ENCODE data around the gene SPDYE9.
"Not testable (repeated sequence)": the region's sequence is repeated elsewhere in the genome, so short reads cannot be mapped to it uniquely, and the experiment has no call there.

SPDYE9 gene, protein sequence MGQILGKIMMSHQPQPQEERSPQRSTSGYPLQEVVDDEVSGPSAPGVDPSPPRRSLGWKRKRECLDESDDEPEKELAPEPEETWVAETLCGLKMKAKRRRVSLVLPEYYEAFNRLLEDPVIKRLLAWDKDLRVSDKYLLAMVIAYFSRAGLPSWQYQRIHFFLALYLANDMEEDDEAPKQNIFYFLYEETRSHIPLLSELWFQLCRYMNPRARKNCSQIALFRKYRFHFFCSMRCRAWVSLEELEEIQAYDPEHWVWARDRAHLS

DNA sequence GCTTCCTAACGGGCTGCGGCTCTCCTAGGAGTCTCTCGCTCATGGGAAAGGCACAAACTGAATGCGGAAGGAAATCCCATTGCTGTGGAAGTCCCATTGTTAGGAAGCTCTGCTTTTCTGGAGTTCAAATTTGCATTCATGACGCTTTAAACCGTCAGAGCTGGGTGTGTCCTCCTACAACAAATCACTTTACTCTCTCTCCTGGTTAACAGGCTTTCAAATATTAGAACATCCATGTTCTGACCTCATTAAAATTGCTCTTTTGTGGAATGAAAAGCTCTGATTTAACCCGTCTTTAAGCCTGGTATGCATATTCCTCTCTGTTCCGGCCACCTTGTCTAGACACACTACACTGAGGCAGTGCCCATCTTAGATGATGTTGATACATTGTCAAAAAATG is at the start of gene SPDYE9:
SPDYE9 (minus strand) TSS at position 101 of the 400 bp plus-strand sequence. CDS start 1,800 bp downstream, outside the sequence.
- not testable (repeated sequence) for TF ChIP-seq FOXM1 (IDR thresholded peaks at IDR 0.05; ENCODE audit: borderline replicate concordance, low read depth); NFIC (IDR thresholded peaks at IDR 0.05)
- TF ChIP-seq, protein P1, sequence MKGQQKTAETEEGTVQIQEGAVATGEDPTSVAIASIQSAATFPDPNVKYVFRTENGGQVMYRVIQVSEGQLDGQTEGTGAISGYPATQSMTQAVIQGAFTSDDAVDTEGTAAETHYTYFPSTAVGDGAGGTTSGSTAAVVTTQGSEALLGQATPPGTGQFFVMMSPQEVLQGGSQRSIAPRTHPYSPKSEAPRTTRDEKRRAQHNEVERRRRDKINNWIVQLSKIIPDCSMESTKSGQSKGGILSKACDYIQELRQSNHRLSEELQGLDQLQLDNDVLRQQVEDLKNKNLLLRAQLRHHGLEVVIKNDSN (IDR thresholded peaks at IDR 0.05), result not testable (repeated sequence)

DNA sequence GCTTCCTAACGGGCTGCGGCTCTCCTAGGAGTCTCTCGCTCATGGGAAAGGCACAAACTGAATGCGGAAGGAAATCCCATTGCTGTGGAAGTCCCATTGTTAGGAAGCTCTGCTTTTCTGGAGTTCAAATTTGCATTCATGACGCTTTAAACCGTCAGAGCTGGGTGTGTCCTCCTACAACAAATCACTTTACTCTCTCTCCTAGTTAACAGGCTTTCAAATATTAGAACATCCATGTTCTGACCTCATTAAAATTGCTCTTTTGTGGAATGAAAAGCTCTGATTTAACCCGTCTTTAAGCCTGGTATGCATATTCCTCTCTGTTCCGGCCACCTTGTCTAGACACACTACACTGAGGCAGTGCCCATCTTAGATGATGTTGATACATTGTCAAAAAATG is 28.0 kb downstream of the SPDYE9 start, which contains the start of gene SPDYE11:
SPDYE11 (minus strand) TSS at position 101 of the 400 bp plus-strand sequence. CDS start 1,800 bp downstream, outside the sequence.
- TF ChIP-seq ZBTB7A (IDR thresholded peaks at IDR 0.05; ENCODE audit: low read depth); TAF1 (IDR thresholded peaks at IDR 0.05; ENCODE audit: low read depth); TEAD4 (IDR thresholded peaks at IDR 0.05): not testable (repeated sequence)

DNA sequence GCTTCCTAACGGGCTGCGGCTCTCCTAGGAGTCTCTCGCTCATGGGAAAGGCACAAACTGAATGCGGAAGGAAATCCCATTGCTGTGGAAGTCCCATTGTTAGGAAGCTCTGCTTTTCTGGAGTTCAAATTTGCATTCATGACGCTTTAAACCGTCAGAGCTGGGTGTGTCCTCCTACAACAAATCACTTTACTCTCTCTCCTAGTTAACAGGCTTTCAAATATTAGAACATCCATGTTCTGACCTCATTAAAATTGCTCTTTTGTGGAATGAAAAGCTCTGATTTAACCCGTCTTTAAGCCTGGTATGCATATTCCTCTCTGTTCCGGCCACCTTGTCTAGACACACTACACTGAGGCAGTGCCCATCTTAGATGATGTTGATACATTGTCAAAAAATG is 56.2 kb downstream of the SPDYE9 start, which contains the start of gene SPDYE8:
SPDYE8 (minus strand) TSS at position 101 of the 400 bp plus-strand sequence. CDS start 1,800 bp downstream, outside the sequence.
- TF ChIP-seq, protein P2, sequence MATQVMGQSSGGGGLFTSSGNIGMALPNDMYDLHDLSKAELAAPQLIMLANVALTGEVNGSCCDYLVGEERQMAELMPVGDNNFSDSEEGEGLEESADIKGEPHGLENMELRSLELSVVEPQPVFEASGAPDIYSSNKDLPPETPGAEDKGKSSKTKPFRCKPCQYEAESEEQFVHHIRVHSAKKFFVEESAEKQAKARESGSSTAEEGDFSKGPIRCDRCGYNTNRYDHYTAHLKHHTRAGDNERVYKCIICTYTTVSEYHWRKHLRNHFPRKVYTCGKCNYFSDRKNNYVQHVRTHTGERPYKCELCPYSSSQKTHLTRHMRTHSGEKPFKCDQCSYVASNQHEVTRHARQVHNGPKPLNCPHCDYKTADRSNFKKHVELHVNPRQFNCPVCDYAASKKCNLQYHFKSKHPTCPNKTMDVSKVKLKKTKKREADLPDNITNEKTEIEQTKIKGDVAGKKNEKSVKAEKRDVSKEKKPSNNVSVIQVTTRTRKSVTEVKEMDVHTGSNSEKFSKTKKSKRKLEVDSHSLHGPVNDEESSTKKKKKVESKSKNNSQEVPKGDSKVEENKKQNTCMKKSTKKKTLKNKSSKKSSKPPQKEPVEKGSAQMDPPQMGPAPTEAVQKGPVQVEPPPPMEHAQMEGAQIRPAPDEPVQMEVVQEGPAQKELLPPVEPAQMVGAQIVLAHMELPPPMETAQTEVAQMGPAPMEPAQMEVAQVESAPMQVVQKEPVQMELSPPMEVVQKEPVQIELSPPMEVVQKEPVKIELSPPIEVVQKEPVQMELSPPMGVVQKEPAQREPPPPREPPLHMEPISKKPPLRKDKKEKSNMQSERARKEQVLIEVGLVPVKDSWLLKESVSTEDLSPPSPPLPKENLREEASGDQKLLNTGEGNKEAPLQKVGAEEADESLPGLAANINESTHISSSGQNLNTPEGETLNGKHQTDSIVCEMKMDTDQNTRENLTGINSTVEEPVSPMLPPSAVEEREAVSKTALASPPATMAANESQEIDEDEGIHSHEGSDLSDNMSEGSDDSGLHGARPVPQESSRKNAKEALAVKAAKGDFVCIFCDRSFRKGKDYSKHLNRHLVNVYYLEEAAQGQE (IDR thresholded peaks at IDR 0.05; ENCODE audit: low read depth), result not testable (repeated sequence)
- TF ChIP-seq TAF1 (IDR thresholded peaks at IDR 0.05; ENCODE audit: low read depth); FOXM1 (IDR thresholded peaks at IDR 0.05; ENCODE audit: borderline replicate concordance, low read depth): not testable (repeated sequence)

Data from Ishikawa (cell line).